ENCODE results near the gene DZIP1L. TPM values are rescaled to one million over a fixed set of nuclear protein-coding genes. Genes with fewer than 3 reads are reported as not detected.

The DZIP1L gene
- total RNA-seq, 1 experiment from 2014 or later, result 3.8 TPM

GRCh38 chr3:138019281-138020069, 95.9 kb downstream of the DZIP1L start:
- Histone ChIP-seq H3K27ac (ENCODE audit: low read depth, low read length, poor library complexity, severe bottlenecking) (no peak overlapping the region), H3K9me3 (ENCODE audit: low read depth, low read length, poor library complexity, severe bottlenecking) (no peaks in the 10 kb centered on the region), H3K36me3 (ENCODE audit: insufficient read depth, low read length, poor library complexity, severe bottlenecking) (no peaks in the 10 kb centered on the region), H3K4me3 (ENCODE audit: low read depth, low read length, poor library complexity, severe bottlenecking) (no peak overlapping the region), H3K4me1 (ENCODE audit: insufficient read depth, low read length, poor library complexity, severe bottlenecking) (no peaks in the 10 kb centered on the region), H3K27me3 (replicated peaks; ENCODE audit: insufficient read depth, low read depth, low read length, poor library complexity) (no peaks in the 10 kb centered on the region)
- DNase-seq (ENCODE audit: low spot score), result no peak
- ChIA-PET POLR2A (ENCODE audit: low non-redundant PET) (no interaction called here), CTCF (no interaction called here)
- TF ChIP-seq CTCF (conservative IDR thresholded peaks at IDR 0.05; ENCODE audit: low read depth, low read length) (no peak), EZH2 (IDR thresholded peaks at IDR 0.05; ENCODE audit: borderline replicate concordance, low read depth, low read length, poor library complexity, severe bottlenecking) (no peak)
- intact Hi-C loops (cut with micrococcal nuclease; ENCODE audit: unreplicated experiment), result no loop called here
- no TSS peak for BruUV-seq (replicated peaks)

- no peak for DNase-seq (ENCODE audit: low spot score)
- CTCF ChIA-PET, result no interaction called here
These were observed 99.3 kb downstream of the DZIP1L start for GRCh38 chr3:138016065-138016464.

GRCh38 chr3:138012526-138012925, 102.9 kb downstream of the DZIP1L start:
- no peaks in the 10 kb centered on the region for H3K27me3 ChIP-seq (replicated peaks; ENCODE audit: insufficient read depth, low read depth, low read length, poor library complexity)
- no peak overlapping the region for H3K4me3 ChIP-seq (ENCODE audit: low read depth, low read length, poor library complexity, severe bottlenecking)
- ChIA-PET CTCF (no interaction called here), POLR2A (ENCODE audit: low non-redundant PET) (no interaction called here)
- BruUV-seq (replicated peaks), result no TSS peak
- TF ChIP-seq EZH2 (IDR thresholded peaks at IDR 0.05; ENCODE audit: borderline replicate concordance, low read depth, low read length, poor library complexity, severe bottlenecking) (no peak), CTCF (conservative IDR thresholded peaks at IDR 0.05; ENCODE audit: low read depth, low read length) (no peak)
- H3K9me3 ChIP-seq (ENCODE audit: low read depth, low read length, poor library complexity, severe bottlenecking), result no peaks in the 10 kb centered on the region
- DNase-seq (ENCODE audit: low spot score), result no peak
- H3K36me3 ChIP-seq (ENCODE audit: insufficient read depth, low read length, poor library complexity, severe bottlenecking), result no peaks in the 10 kb centered on the region
- no peak overlapping the region for H3K27ac ChIP-seq (ENCODE audit: low read depth, low read length, poor library complexity, severe bottlenecking)
- no peaks in the 10 kb centered on the region for H3K4me1 ChIP-seq (ENCODE audit: insufficient read depth, low read length, poor library complexity, severe bottlenecking)
- intact Hi-C loops (cut with micrococcal nuclease; ENCODE audit: unreplicated experiment), result no loop called here

More at GRCh38 chr3:138016065-138016464, 99.3 kb downstream of the DZIP1L start:
- no peaks in the 10 kb centered on the region for H3K9me3 ChIP-seq (ENCODE audit: low read depth, low read length, poor library complexity, severe bottlenecking)
- no peak for TF ChIP-seq CTCF (conservative IDR thresholded peaks at IDR 0.05; ENCODE audit: low read depth, low read length)
- no peak for TF ChIP-seq EZH2 (IDR thresholded peaks at IDR 0.05; ENCODE audit: borderline replicate concordance, low read depth, low read length, poor library complexity, severe bottlenecking)
- BruUV-seq (replicated peaks), result no TSS peak
- POLR2A ChIA-PET (ENCODE audit: low non-redundant PET), result no interaction called here
- H3K27me3 ChIP-seq (replicated peaks; ENCODE audit: insufficient read depth, low read depth, low read length, poor library complexity), result no peaks in the 10 kb centered on the region
- intact Hi-C loops (cut with micrococcal nuclease; ENCODE audit: unreplicated experiment), result no loop called here
- no peaks in the 10 kb centered on the region for H3K36me3 ChIP-seq (ENCODE audit: insufficient read depth, low read length, poor library complexity, severe bottlenecking)
- H3K27ac ChIP-seq (ENCODE audit: low read depth, low read length, poor library complexity, severe bottlenecking), result no peak overlapping the region
- H3K4me3 ChIP-seq (ENCODE audit: low read depth, low read length, poor library complexity, severe bottlenecking), result no peak overlapping the region
- H3K4me1 ChIP-seq (ENCODE audit: insufficient read depth, low read length, poor library complexity, severe bottlenecking), result no peaks in the 10 kb centered on the region

Other genes with a start within 250 kb of the DZIP1L start
- not detected in 2 replicates for gene CLDN18, start 105.4 kb downstream of the DZIP1L start, total RNA-seq (2021)
- gene A4GNT, start 16.8 kb upstream of the DZIP1L start, total RNA-seq (2021), result not detected in 2 replicates
- gene DBR1, start 59.3 kb upstream of the DZIP1L start, total RNA-seq (2021), result 25.6 and 33.1 TPM in 2 replicates
- gene ARMC8, start 71.7 kb upstream of the DZIP1L start, total RNA-seq (2021), result 48.0 and 55.8 TPM in 2 replicates
- gene NME9, start 214.2 kb upstream of the DZIP1L start, total RNA-seq (2021), result not detected in 2 replicates
- gene MRAS, start 233.0 kb upstream of the DZIP1L start, total RNA-seq (2021), result 0.50 and 0.77 TPM in 2 replicates